Measurements from ENCODE around the gene ANO10. TPM values are rescaled to one million over a fixed set of nuclear protein-coding genes. Genes with fewer than 3 reads are reported as not detected.
"Not testable (repeated sequence)": the region's sequence is repeated elsewhere in the genome, so short reads cannot be mapped to it uniquely, and the experiment has no call there.

The ANO10 gene
- total RNA-seq, 1 donor from 2014 or later: 45.4 TPM

DNA sequence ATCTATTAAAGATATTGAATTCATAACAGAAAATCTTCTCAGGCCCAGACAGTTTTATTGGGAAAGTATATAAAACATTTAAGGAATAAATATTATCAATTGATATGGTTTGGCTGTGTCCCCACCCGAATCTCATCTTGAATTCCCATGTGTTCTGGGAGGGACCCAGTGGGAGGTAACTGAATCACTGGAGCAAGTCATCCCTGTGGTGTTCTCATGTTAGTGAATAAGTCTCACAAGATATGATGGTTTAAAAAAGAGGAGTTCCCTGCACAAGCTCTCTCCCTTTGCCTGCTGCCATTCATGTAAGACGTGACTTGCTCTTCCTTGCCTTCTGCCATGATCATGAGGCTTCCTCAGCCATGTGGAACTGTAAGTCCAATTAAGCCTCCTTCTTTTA lies 160.5 kb downstream of the ANO10 start:
- H3K4me1 Mint-ChIP-seq (ENCODE audit: low read depth, unreplicated experiment): no peaks in the 10 kb centered on the region

DNA sequence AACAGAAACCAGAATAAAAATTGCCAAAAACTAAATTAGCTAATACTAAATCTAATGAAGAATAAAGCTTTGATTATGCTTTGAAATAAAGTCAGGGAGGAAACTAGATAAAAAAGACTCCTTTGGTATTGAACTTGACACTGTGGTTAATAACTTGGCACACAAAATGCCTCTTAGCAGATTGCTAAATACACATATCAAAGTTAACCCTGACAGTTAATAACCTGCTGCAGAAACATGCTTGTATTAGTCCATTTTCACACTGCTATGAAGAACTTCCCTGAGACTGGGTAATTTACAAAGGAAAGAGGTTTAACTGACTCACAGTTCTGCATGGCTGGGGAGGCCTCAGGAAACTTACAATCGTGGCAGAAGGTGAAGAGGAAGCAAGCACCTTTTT lies 164.8 kb downstream of the ANO10 start:
- H3K4me1 Mint-ChIP-seq (ENCODE audit: low read depth, unreplicated experiment); H3K4me3 Mint-ChIP-seq (ENCODE audit: unreplicated experiment): not testable (repeated sequence)

More for the DNA sequence above, 160.5 kb downstream of the ANO10 start:
- Histone ChIP-seq H3K27ac (ENCODE audit: low read depth, low read length) (no peak overlapping the region), H3K4me2 (ENCODE audit: low read length) (no peak overlapping the region), H3K9me3 (ENCODE audit: insufficient read depth, low read depth, low read length) (no peaks in the 10 kb centered on the region), H3K4me1 (ENCODE audit: insufficient read depth, low read length) (no peaks in the 10 kb centered on the region), H3K4me3 (ENCODE audit: insufficient read depth, low read depth, low read length) (no peak overlapping the region), H3K79me2 (ENCODE audit: insufficient read depth, low read length) (no peaks in the 10 kb centered on the region), H3K9ac (ENCODE audit: low read length) (no peak overlapping the region), H2AFZ (ENCODE audit: low read depth, low read length) (no peak overlapping the region), H3K27me3 (ENCODE audit: insufficient read depth, low read length) (no peaks in the 10 kb centered on the region), H4K20me1 (ENCODE audit: insufficient read depth, low read length) (no peaks in the 10 kb centered on the region), H3K36me3 (ENCODE audit: insufficient read depth, low read length) (no peaks in the 10 kb centered on the region)
- FAIRE-seq (no peak), DNase-seq (ENCODE audit: low read depth) (no peak)
- TF ChIP-seq, protein P1, sequence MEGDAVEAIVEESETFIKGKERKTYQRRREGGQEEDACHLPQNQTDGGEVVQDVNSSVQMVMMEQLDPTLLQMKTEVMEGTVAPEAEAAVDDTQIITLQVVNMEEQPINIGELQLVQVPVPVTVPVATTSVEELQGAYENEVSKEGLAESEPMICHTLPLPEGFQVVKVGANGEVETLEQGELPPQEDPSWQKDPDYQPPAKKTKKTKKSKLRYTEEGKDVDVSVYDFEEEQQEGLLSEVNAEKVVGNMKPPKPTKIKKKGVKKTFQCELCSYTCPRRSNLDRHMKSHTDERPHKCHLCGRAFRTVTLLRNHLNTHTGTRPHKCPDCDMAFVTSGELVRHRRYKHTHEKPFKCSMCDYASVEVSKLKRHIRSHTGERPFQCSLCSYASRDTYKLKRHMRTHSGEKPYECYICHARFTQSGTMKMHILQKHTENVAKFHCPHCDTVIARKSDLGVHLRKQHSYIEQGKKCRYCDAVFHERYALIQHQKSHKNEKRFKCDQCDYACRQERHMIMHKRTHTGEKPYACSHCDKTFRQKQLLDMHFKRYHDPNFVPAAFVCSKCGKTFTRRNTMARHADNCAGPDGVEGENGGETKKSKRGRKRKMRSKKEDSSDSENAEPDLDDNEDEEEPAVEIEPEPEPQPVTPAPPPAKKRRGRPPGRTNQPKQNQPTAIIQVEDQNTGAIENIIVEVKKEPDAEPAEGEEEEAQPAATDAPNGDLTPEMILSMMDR (IDR thresholded peaks at IDR 0.05; ENCODE audit: insufficient read depth, low read depth, low read length): no peak
- TF ChIP-seq EZH2 (IDR thresholded peaks at IDR 0.05; ENCODE audit: insufficient read depth, low read length): no peak
- Mint-ChIP-seq H3K27me3 (ENCODE audit: low read depth, unreplicated experiment) (no peaks in the 10 kb centered on the region), H3K36me3 (ENCODE audit: low read depth, unreplicated experiment) (peaks cover 16% of the 10 kb centered on the region), H3K27ac (ENCODE audit: unreplicated experiment) (no peak overlapping the region), H3K4me3 (ENCODE audit: unreplicated experiment) (no peak overlapping the region), H3K9me3 (ENCODE audit: unreplicated experiment) (peaks cover 14% of the 10 kb centered on the region)

GRCh38 chr3:43455233-43455632 lies 166.6 kb downstream of the ANO10 start:
- Mint-ChIP-seq H3K27me3 (ENCODE audit: low read depth, unreplicated experiment) (no peaks in the 10 kb centered on the region), H3K27ac (ENCODE audit: unreplicated experiment) (no peak overlapping the region), H3K4me3 (ENCODE audit: unreplicated experiment) (no peak overlapping the region), H3K9me3 (ENCODE audit: unreplicated experiment) (no peaks in the 10 kb centered on the region), H3K4me1 (ENCODE audit: low read depth, unreplicated experiment) (no peaks in the 10 kb centered on the region), H3K36me3 (ENCODE audit: low read depth, unreplicated experiment) (no peaks in the 10 kb centered on the region)
- Histone ChIP-seq H3K79me2 (ENCODE audit: insufficient read depth, low read length) (no peaks in the 10 kb centered on the region), H3K27ac (ENCODE audit: low read depth, low read length) (no peak overlapping the region), H3K4me3 (ENCODE audit: insufficient read depth, low read depth, low read length) (no peak overlapping the region), H3K4me1 (ENCODE audit: insufficient read depth, low read length) (peaks cover 8% of the 10 kb centered on the region), H3K9ac (ENCODE audit: low read length) (no peak overlapping the region), H3K4me2 (ENCODE audit: low read length) (no peak overlapping the region), H3K27me3 (ENCODE audit: insufficient read depth, low read length) (no peaks in the 10 kb centered on the region), H4K20me1 (ENCODE audit: insufficient read depth, low read length) (peaks cover 5% of the 10 kb centered on the region), H2AFZ (ENCODE audit: low read depth, low read length) (no peak overlapping the region), H3K9me3 (ENCODE audit: insufficient read depth, low read depth, low read length) (no peaks in the 10 kb centered on the region), H3K36me3 (ENCODE audit: insufficient read depth, low read length) (no peaks in the 10 kb centered on the region)
- TF ChIP-seq, protein P1 (IDR thresholded peaks at IDR 0.05; ENCODE audit: insufficient read depth, low read depth, low read length): no peak
- TF ChIP-seq EZH2 (IDR thresholded peaks at IDR 0.05; ENCODE audit: insufficient read depth, low read length): no peak
- DNase-seq (ENCODE audit: low read depth) (peak; percentile 73), FAIRE-seq (no peak)

More for the DNA sequence above, 164.8 kb downstream of the ANO10 start:
- H3K36me3 Mint-ChIP-seq (ENCODE audit: low read depth, unreplicated experiment); FAIRE-seq; H3K27ac ChIP-seq (ENCODE audit: low read depth, low read length); H3K9me3 ChIP-seq (ENCODE audit: insufficient read depth, low read depth, low read length); H3K4me3 ChIP-seq (ENCODE audit: insufficient read depth, low read depth, low read length); H3K9ac ChIP-seq (ENCODE audit: low read length); H4K20me1 ChIP-seq (ENCODE audit: insufficient read depth, low read length); H3K4me1 ChIP-seq (ENCODE audit: insufficient read depth, low read length); H3K27me3 Mint-ChIP-seq (ENCODE audit: low read depth, unreplicated experiment); H3K27me3 ChIP-seq (ENCODE audit: insufficient read depth, low read length); H3K4me2 ChIP-seq (ENCODE audit: low read length); H3K9me3 Mint-ChIP-seq (ENCODE audit: unreplicated experiment); H2AFZ ChIP-seq (ENCODE audit: low read depth, low read length); DNase-seq (ENCODE audit: low read depth); H3K79me2 ChIP-seq (ENCODE audit: insufficient read depth, low read length); H3K36me3 ChIP-seq (ENCODE audit: insufficient read depth, low read length); H3K27ac Mint-ChIP-seq (ENCODE audit: unreplicated experiment): not testable (repeated sequence)
